Stimulated activated CD8-positive, alpha-beta memory T cell treated with anti-CD3 and anti-CD28 coated beads, Interleukin-4, amount 100 ng/mL, for 48 hours (primary cell): ENCODE data around the gene HACD2.
A peak's percentile ranks its signal among the peaks of the same experiment; 100 is the strongest.
"Not testable (repeated sequence)": the region's sequence is repeated elsewhere in the genome, so short reads cannot be mapped to it uniquely, and the experiment has no call there.

ENCODE experiments used
- DNase-seq: peaks from one replicate; pipeline ENCODE4 v3.0.0-alpha.2; 2020

The HACD2 gene

GRCh38 chr3:123610331-123610730, 25.5 kb upstream of the HACD2 start:
- DNase-seq: no peak

- no peak for DNase-seq
Measured at GRCh38 chr3:123609063-123609462, 24.2 kb upstream of the HACD2 start.

DNA sequence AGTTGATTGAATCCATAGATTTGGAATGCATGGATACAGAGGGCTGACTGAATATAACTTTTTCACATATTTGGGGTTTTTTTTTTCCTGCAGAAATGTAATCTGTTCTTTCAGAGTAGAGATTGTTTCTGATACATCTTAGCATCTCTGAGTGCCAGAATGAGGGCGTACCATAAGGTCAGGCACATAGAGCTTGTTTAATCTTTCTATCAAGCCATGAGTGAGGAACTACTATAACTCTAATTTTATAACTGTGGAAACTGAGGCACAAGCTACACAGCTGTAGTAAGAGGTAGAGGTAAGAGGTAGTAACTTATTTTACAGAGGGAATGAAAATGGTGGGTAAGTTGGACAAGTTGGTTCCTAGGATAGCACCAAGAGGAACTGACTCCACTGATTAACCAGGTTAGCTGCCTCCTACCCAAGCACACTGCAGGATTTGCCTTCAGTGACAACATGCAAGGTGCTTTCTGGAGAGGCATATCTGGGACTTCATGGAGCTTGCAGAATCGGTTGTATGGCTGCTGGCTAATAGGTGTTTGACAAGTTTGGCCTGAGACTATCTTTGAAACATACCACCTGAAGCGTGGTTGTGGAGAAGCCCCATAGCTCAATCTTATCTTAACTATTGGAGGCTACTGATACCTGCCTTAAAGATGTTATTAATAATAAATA, 23.5 kb upstream of the HACD2 start:
- no peak for DNase-seq

DNA sequence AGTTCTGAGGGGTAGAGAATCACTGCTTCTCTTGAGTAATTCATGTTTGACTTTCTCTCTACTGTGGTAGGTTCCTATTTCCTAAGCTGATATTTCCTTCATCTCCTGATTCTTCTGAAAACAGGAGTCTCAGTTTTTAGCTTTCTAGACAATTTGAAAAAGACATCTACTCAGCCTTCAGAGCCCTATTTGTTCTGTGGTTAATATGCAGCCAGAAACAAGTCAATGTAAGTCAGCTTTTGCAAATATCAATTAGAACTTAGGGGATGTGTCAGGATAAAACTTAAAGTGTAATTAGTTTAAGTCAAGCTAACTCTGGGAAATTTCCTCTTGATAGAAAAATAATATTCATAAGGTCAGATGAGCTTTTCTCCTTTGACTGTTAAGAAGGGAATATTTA, 21.7 kb upstream of the HACD2 start:
- no peak for DNase-seq

GRCh38 chr3:123605789-123606234, 21.0 kb upstream of the HACD2 start:
- no peak for DNase-seq

- DNase-seq: not testable (repeated sequence)
Measured at GRCh38 chr3:123603153-123603552, 18.3 kb upstream of the HACD2 start.

DNA sequence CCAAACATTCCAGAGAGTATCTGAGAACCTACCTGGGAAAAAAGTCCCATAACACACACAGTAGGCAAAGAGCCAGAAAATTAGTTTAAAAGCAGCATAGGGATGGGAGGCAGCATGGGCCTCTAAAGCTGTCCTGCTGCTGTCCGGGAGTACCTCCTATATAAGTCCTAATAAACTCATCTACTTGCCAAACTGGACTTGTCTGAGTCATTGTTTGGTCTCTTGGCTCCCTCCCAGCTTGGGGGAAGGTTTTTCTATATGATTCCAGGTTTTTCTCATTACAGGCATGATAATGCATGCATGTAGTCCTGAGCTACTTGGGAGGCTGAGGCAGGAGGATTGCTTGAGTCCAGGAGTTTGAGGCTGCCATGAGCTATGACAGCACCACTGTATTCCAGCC, 17.5 kb upstream of the HACD2 start:
- no peak for DNase-seq

DNA sequence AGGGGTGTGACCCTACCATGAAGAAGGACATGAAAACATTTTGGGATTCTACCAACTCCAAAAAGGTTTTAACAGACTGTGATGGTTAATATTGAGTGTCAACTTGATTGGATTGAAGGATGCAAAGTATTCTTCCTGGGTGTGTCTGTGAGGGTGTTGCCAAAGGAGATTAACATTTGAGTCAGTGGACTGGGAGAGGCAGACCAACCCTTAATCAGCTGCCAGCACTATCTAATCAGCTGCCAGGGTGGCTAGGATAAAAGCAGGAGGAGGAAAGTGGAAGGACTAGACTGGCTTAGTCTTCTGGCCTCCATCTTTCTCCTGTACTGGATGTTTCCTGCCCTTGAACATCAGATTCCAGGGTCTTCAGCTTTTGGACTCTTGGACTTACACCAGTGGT, 16.0 kb upstream of the HACD2 start:
- DNase-seq: not testable (repeated sequence)

DNA sequence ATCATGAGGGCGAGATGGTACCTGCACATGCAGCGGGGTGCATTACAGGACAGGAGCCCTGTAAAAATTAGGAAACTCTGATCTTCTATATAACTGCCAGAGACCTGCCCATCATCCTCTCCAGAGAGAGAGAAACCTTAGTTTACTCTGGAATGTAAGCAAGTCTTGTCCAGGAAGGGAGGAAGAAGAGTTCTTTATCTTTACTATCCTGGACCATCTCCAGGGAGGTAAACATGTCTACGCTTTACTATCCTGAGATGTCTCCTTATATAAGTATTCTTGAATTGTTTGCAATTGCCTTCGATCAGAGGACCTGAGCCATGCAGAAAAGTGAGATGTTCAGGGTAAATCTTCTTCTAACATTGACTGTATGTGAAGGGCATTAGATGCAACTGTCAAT, 12.7 kb upstream of the HACD2 start:
- DNase-seq: no peak

GRCh38 chr3:123595396-123596180, 10.7 kb upstream of the HACD2 start:
- no peak for DNase-seq

DNA sequence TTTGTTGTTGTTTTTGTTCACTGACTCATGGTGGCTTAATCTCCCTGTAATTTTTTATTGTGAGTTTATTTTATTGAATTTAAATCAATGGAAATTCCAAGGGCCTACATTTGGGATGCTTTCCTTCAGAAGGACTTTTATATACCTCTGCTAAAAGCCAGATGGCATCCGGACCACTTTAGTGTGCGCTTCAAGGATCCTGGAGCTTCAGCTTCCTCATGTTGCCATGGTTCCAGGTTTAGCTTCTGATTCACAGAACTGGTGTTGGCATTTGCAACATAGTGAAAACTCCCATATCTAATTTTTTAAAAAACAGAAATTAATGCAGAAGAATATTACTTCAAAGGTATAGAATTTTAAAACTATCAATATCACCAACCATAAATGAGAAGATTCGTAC, 8.5 kb upstream of the HACD2 start:
- DNase-seq: no peak

- no peak for DNase-seq
Measured at GRCh38 chr3:123590685-123591450, 6.0 kb upstream of the HACD2 start.

GRCh38 chr3:123587401-123587800, 2.5 kb upstream of the HACD2 start:
- no peak for DNase-seq

GRCh38 chr3:123586968-123587367, 2.1 kb upstream of the HACD2 start:
- DNase-seq: no peak

GRCh38 chr3:123586131-123586530, 1.3 kb upstream of the HACD2 start:
- DNase-seq: peak; percentile 59

GRCh38 chr3:123584284-123584987, 417 bp downstream of the HACD2 start:
- DNase-seq: no peak

DNA sequence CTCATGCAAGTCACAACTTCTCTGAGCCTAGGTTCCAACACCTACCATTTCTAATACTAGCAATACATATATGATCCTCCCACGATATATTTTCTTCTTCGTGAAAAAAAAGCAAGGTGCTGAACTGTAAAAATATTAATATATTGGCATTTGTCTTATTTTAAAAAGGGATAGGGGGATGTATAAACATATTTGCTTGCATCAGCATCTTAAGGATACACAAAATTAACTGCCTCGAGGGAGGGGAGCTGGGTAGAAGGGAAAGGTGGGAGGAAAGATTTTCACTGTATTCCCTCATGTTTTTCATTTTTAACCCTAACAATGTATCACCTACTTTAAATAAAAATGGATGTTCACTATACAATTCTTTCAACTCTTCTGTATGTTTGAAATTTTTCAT, 1.3 kb downstream of the HACD2 start:
- no peak for DNase-seq

DNA sequence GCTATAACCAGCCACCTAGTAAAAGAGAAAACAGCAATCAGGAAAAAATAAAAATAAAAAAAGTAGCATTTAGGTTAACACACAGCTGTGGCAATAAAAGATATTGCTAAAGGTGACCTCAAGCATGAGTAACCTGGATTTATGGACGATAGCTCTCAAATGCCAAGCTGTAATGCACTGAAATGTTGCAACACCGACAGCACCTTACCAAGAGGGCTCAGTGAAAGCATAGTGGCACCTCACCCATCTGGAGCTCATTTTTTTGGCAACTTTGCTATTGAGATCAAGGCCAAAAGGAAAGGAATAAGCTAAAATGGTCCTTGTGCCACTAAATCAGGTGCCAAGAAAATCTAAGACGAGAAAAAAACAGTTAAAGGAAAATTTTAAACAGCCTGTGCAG, 2.5 kb downstream of the HACD2 start:
- no peak for DNase-seq

GRCh38 chr3:123576122-123576521, 8.7 kb downstream of the HACD2 start:
- DNase-seq: peak; percentile 31

GRCh38 chr3:123571973-123572365, 12.9 kb downstream of the HACD2 start:
- no peak for DNase-seq

- no peak for DNase-seq
Measured at GRCh38 chr3:123571264-123571972, 13.4 kb downstream of the HACD2 start.

GRCh38 chr3:123568875-123569274, 16.0 kb downstream of the HACD2 start:
- DNase-seq: no peak
